HepG2 (cell line): ENCODE results near the gene SLC48A1. TPM values are rescaled to one million over a fixed set of nuclear protein-coding genes. Genes with fewer than 3 reads are reported as not detected.

Source experiments
- ATAC-seq: fragments of 200-7000 bp; cut with Tn5 transposase; 3 replicates; pipeline ENCODE4 v1.9.1; 2020; ENCODE audit warnings: mild to moderate bottlenecking, moderate library complexity
- BruUV-seq: library from RNA; stranded (reverse); fragments of 400-500 nt; replicated peaks from 2 replicates; lab custom pipeline; 2021; lab: Mats Ljungman, UMichigan
- CTCF ChIA-PET: fragments of 300-600 bp; formaldehyde crosslinking; extraction: SDS; loops from one replicate; lab custom pipeline; 2021; ENCODE audit warnings: low total read pairs, inconsistent platforms, low intra/inter-chr PET ratio; lab: Yijun Ruan, JAX
- POLR2A ChIA-PET: fragments of 350-600 bp; sonication (Branson Sonifier 250); formaldehyde crosslinking; loops from one replicate; lab custom pipeline; 2020; ENCODE audit warnings: antibody characterized with exemption, inconsistent platforms; lab: Yijun Ruan, JAX
- DNase-seq: peaks from one replicate; pipeline ENCODE4 v3.0.0-alpha.2; 2015; ENCODE audit warnings: low spot score
- FAIRE-seq: peaks from 3 replicates; lab custom pipeline; 2011; peaks lifted over from hg19 to GRCh38; lab: Jason Lieb, UNC
- H2AFZ ChIP-seq: one replicate; pipeline ENCODE4 v1.6.1; 2011; ENCODE audit warnings: low read length, inconsistent platforms
- H3K27ac ChIP-seq: fragments of 300-600 bp; 3 replicates; pipeline ENCODE4 v1.8.0; 2011; ENCODE audit warnings: mixed run types, mild to moderate bottlenecking, mixed read lengths, low read length, inconsistent platforms; ENCODE audit not compliant: insufficient read depth; ENCODE audit errors: extremely low read length
- H3K27me3 ChIP-seq, 2 experiments: fragments of 200-600 bp in 1 of 2; 2 replicates in 1 of 2; 3 replicates in 1 of 2; pipeline versions ENCODE4 v1.6.0 to v1.8.0; 2011; ENCODE audit warnings: low read length in 2 of 2, mild to moderate bottlenecking in 2 of 2, moderate library complexity in 2 of 2, inconsistent platforms in 1 of 2; ENCODE audit not compliant: insufficient read depth in 2 of 2, control insufficient read depth in 1 of 2
- H3K36me3 ChIP-seq, 2 experiments: fragments of 200-600 bp in 1 of 2; replicated peaks in 1 of 2; 2 replicates in 1 of 2; 3 replicates in 1 of 2; pipeline versions ENCODE4 v1.5.1 to v1.8.0; 2011; ENCODE audit warnings: low read length in 2 of 2, inconsistent platforms in 1 of 2; ENCODE audit not compliant: insufficient read depth in 2 of 2, control insufficient read depth in 1 of 2
- H3K4me1 ChIP-seq: 2 replicates; pipeline ENCODE4 v1.5.1; 2012; ENCODE audit warnings: low read length, inconsistent platforms; ENCODE audit not compliant: insufficient read depth
- H3K4me2 ChIP-seq: 2 replicates; pipeline ENCODE4 v1.6.0; 2011; ENCODE audit warnings: low read depth, low read length, inconsistent platforms
- H3K4me3 ChIP-seq, 3 experiments: fragments of 200-600 bp in 1 of 3; sonication (generic), shearing (Covaris generic) in 1 of 3; replicated peaks in 1 of 3; 2 replicates each; pipeline ENCODE4 v1.5.1; 2011 to 2016; ENCODE audit warnings: low read length in 3 of 3, inconsistent platforms in 2 of 3, low read depth in 2 of 3, mild to moderate bottlenecking in 2 of 3, control low read depth in 1 of 3, mixed read lengths in 1 of 3; ENCODE audit not compliant: insufficient read depth in 1 of 3
- H3K79me2 ChIP-seq: one replicate; pipeline ENCODE4 v1.6.1; 2011; ENCODE audit warnings: low read length, inconsistent platforms; ENCODE audit not compliant: insufficient read depth
- H3K9ac ChIP-seq: 2 replicates; pipeline ENCODE4 v1.6.0; 2011; ENCODE audit warnings: mild to moderate bottlenecking, low read depth, low read length, inconsistent platforms; ENCODE audit not compliant: insufficient read depth
- H3K9me3 ChIP-seq: 2 replicates; pipeline ENCODE4 v1.5.1; 2012; ENCODE audit warnings: mild to moderate bottlenecking, low read length
- H4K20me1 ChIP-seq: 2 replicates; pipeline ENCODE4 v1.6.0; 2011; ENCODE audit warnings: inconsistent platforms, mild to moderate bottlenecking, low read length, moderate library complexity; ENCODE audit not compliant: insufficient read depth
- NRL ChIP-seq: sonication (generic); formaldehyde crosslinking; IDR thresholded peaks from 2 replicates; pipeline ENCODE4 v1.5.0; 2020; ENCODE audit warnings: missing genetic modification reagents, mild to moderate bottlenecking, moderate library complexity, borderline replicate concordance
- TFAP4 ChIP-seq: sonication (generic); IDR thresholded peaks from 2 replicates; pipeline ENCODE4 v1.6.1; 2016; ENCODE audit warnings: low read depth, borderline replicate concordance
- ZBTB33 ChIP-seq: sonication (generic); formaldehyde crosslinking; IDR thresholded peaks from 2 replicates; pipeline ENCODE4 v1.4.0; 2020; ENCODE audit warnings: missing genetic modification reagents
- ZNF251 ChIP-seq: sonication (generic); formaldehyde crosslinking; IDR thresholded peaks from 2 replicates; pipeline ENCODE4 v1.9.0; 2021; ENCODE audit warnings: mild to moderate bottlenecking, missing genetic modification reagents
- ZNF276 ChIP-seq: sonication (generic); formaldehyde crosslinking; IDR thresholded peaks from 2 replicates; pipeline ENCODE4 v1.4.0; 2020; ENCODE audit warnings: mild to moderate bottlenecking, low read depth, missing genetic modification reagents
- ZNF629 ChIP-seq: sonication (generic); formaldehyde crosslinking; conservative IDR thresholded peaks from 2 replicates; pipeline ENCODE4 v1.5.0; 2020; ENCODE audit warnings: missing genetic modification reagents
- WGBS: methylation state at CpG from one replicate; pipeline ENCODE4 v1.1.6; 2017; ENCODE audit warnings: low lambda C conversion rate; 5-methylcytosine and 5-hydroxymethylcytosine counted together
- in situ Hi-C: cut with HindIII; loops from 2 replicates; pipeline ENCODE4 v1.10.0; 2017; ENCODE audit warnings: low pct_unique_long_range_greater_than_20kb; ENCODE audit not compliant: extremely low pct_ligation_motif_present
- intact Hi-C: fragments of 100-400 bp; cut with micrococcal nuclease; formaldehyde crosslinking; loops from one replicate; pipeline ENCODE4 v1.10.0; 2022; ENCODE audit not compliant: unreplicated experiment
- polyA plus RNA-seq, 8 experiments: library from polyadenylated mRNA; depleted of rRNA in 3 of 8; stranded (reverse) in 7 of 8; unstranded in 1 of 8; fragments of >200 nt; fragmentation: Illumina TruSeq in 4 of 8; extraction: Trizol in 4 of 8; gene quantifications; 2 replicates each; pipeline versions ENCODE4 v1.2.1 to v1.2.3, GENCODE V29; 2011 to 2016; ENCODE audit warnings: low read depth in 4 of 8, missing spikeins in 1 of 8, mixed read lengths in 1 of 8; ENCODE audit not compliant: insufficient read depth in 1 of 8
- total RNA-seq, 5 experiments: library from RNA; depleted of rRNA; stranded (reverse); fragments of >200 nt; fragmentation: Illumina TruSeq; extraction: Trizol; gene quantifications; 2 replicates each; pipeline ENCODE4 v1.2.3, GENCODE V29; 2016; ENCODE audit warnings: low read depth in 1 of 5

Gene SLC48A1
- total and polyA plus RNA-seq, 2 of the 13 experiments (the other 11 are each of a cell fraction or from before 2014, with no cell fraction given), result 2.2 to 3.7 TPM

GRCh38 chr12:47817272-47818006 is 44.4 kb downstream of the SLC48A1 start (continued):
- peak; percentile 56; the same call in 1 of the 2 replicates for TF ChIP-seq ZBTB33
- 0 out of 2 replicates have a peak, but pooled peaks have one; percentile 35 for TF ChIP-seq NRL
- TF ChIP-seq, all 625 proteins: peak for 19

GRCh38 chr12:47818007-47818376 is 45.0 kb downstream of the SLC48A1 start:
- intact Hi-C loops (no loop called here), in situ Hi-C loops (no loop called here)
- H3K36me3 ChIP-seq, result no peaks in the 10 kb centered on the region
- H2AFZ ChIP-seq, result no peak overlapping the region
- no peak overlapping the region for H3K27ac ChIP-seq
- H3K9ac ChIP-seq, result no peak overlapping the region
- DNase-seq, result no peak
- no peak for FAIRE-seq
- H3K9me3 ChIP-seq, result no peaks in the 10 kb centered on the region
- 78% methylated on average over 3 of the region's 3 CpGs for WGBS
- ATAC-seq, result no peak
- peak overlapping the region in 2 of 3 experiments; percentile 4 to 86; a peak in 4 of 6 replicates for H3K4me3 ChIP-seq
- peaks cover 55% of the 10 kb centered on the region for H3K4me1 ChIP-seq
- H3K79me2 ChIP-seq, result no peaks in the 10 kb centered on the region
- peaks cover 0 to 13% of the 10 kb centered on the region in 2 experiments; a peak in 3 of 5 replicates for H3K27me3 ChIP-seq
- H3K4me2 ChIP-seq, result peak overlapping the region; percentile 82
- BruUV-seq, result TSS peak; percentile 50
- POLR2A ChIA-PET, result interaction anchor here (0.8 to 2.0 kb wide), 5 partner anchors 9 to 41 kb away, joined by 3 to 7 read pairs (median 4); no protein-coding TSS in a partner anchor
- CTCF ChIA-PET, result interaction anchor here (1.6 kb wide), 1 partner anchor 20 kb away, joined by 4 read pairs; no protein-coding TSS in a partner anchor
- TF ChIP-seq TFAP4 (no peak), ZNF276 (CRISPR knock-in tag) (no peak), ZNF251 (CRISPR knock-in tag) (no peak), ZNF629 (CRISPR knock-in tag) (peak; percentile 78)
- H4K20me1 ChIP-seq, result peaks cover 4% of the 10 kb centered on the region; the same call in 1 of the 2 replicates
